HG03196 (cell line): ENCODE results near the gene EFNA1.

ENCODE experiments used
- ATAC-seq: cut with Tn5 transposase; IDR thresholded peaks from one replicate; pipeline ENCODE4 v1.9.1; 2021; ENCODE audit not compliant: unreplicated experiment

EFNA1 gene

GRCh38 chr1:155123801-155124200 is 3.9 kb upstream of the EFNA1 start:
- ATAC-seq: no peak

- ATAC-seq: no peak
Measured at GRCh38 chr1:155124503-155125463, 2.9 kb upstream of the EFNA1 start.

- ATAC-seq: no peak
Measured at GRCh38 chr1:155125511-155125945, 2.1 kb upstream of the EFNA1 start.

GRCh38 chr1:155125946-155126555 is 1.6 kb upstream of the EFNA1 start:
- no peak for ATAC-seq

GRCh38 chr1:155126556-155127104 is 1.0 kb upstream of the EFNA1 start:
- no peak for ATAC-seq

- no peak for ATAC-seq
Measured at GRCh38 chr1:155127967-155128754, 485 bp downstream of the EFNA1 start.

GRCh38 chr1:155128755-155129473 is 1.2 kb downstream of the EFNA1 start:
- ATAC-seq: no peak

GRCh38 chr1:155130272-155131006 is 2.8 kb downstream of the EFNA1 start:
- ATAC-seq: no peak

GRCh38 chr1:155131285-155131684 is 3.6 kb downstream of the EFNA1 start:
- no peak for ATAC-seq

GRCh38 chr1:155131856-155132255 is 4.2 kb downstream of the EFNA1 start:
- ATAC-seq: no peak

- no peak for ATAC-seq
Measured at GRCh38 chr1:155133799-155134281, 6.2 kb downstream of the EFNA1 start.

- ATAC-seq: no peak
Measured at GRCh38 chr1:155134322-155134721, 6.6 kb downstream of the EFNA1 start.

GRCh38 chr1:155134880-155135414 is 7.3 kb downstream of the EFNA1 start:
- no peak for ATAC-seq

GRCh38 chr1:155135415-155136028 is 7.8 kb downstream of the EFNA1 start, which contains the start of gene SLC50A1:
SLC50A1 (plus strand) TSS chr1:155135852; CDS start chr1:155135912, 60 bp downstream.
- ATAC-seq: peak; percentile 66

- no peak for ATAC-seq
Measured at GRCh38 chr1:155136748-155137147, 9.1 kb downstream of the EFNA1 start.

GRCh38 chr1:155137154-155137949 is 9.7 kb downstream of the EFNA1 start:
- ATAC-seq: no peak

GRCh38 chr1:155139895-155140629 is 12.4 kb downstream of the EFNA1 start, which contains the start of gene DPM3:
DPM3 (minus strand) TSS chr1:155140531; CDS start chr1:155140240, 291 bp downstream.
- ATAC-seq: peak; percentile 75
